A549 (cell line): ENCODE results near the gene APOH. TPM values are rescaled to one million over a fixed set of nuclear protein-coding genes. Genes with fewer than 3 reads are reported as not detected.

Source experiments
- ATAC-seq, 2 experiments: fragments of 200-7000 bp in 1 of 2; fragments of >200 bp in 1 of 2; cut with Nextera tagmentation in 1 of 2; cut with Tn5 transposase in 1 of 2; 3 replicates each; pipeline versions ENCODE4 v1.8.0 to v1.9.1; 2018 to 2020; ENCODE audit warnings: mild to moderate bottlenecking in 1 of 2, moderate library complexity in 1 of 2
- CTCF ChIA-PET: fragments of 300-600 bp; sonication (Branson Sonifier 250); formaldehyde crosslinking; extraction: SDS; loops from one replicate; lab custom pipeline; 2021; ENCODE audit warnings: antibody characterized with exemption, inconsistent platforms; lab: Yijun Ruan, JAX
- POLR2A ChIA-PET: fragments of 350-600 bp; formaldehyde crosslinking; extraction: SDS; loops from one replicate; lab custom pipeline; 2021; ENCODE audit warnings: antibody characterized with exemption, inconsistent platforms; lab: Yijun Ruan, JAX
- DNase-seq, 2 experiments: peaks; one replicate each; pipeline versions ENCODE4 v3.0.0 to v3.0.0-alpha.2; 2011 to 2016; ENCODE audit warnings: low read depth in 1 of 2, low spot score in 1 of 2
- FAIRE-seq: peaks from 2 replicates; lab custom pipeline; 2011; peaks lifted over from hg19 to GRCh38; lab: Jason Lieb, UNC
- H3K27ac ChIP-seq, 2 experiments: fragments of >200 bp; sonication (Bioruptor Twin); formaldehyde crosslinking; 3 replicates each; pipeline ENCODE4 v1.5.1; 2016 to 2017
- H3K4me1 ChIP-seq: fragments of >200 bp; sonication (Bioruptor Twin); formaldehyde crosslinking; 3 replicates; pipeline ENCODE4 v1.6.1; 2016
- H3K4me2 ChIP-seq: fragments of >200 bp; sonication (Bioruptor Twin); formaldehyde crosslinking; 3 replicates; pipeline ENCODE4 v1.6.1; 2016
- H3K4me3 ChIP-seq: fragments of >200 bp; sonication (Bioruptor Twin); formaldehyde crosslinking; 3 replicates; pipeline ENCODE4 v1.5.1; 2016
- H3K9me3 ChIP-seq: fragments of >200 bp; sonication (Bioruptor Twin); formaldehyde crosslinking; 3 replicates; pipeline ENCODE4 v1.6.1; 2016
- ATOH8 ChIP-seq: fragments of 250-450 bp; sonication (Bioruptor Pico); IDR thresholded peaks from 2 replicates; pipeline ENCODE4 v1.5.0; 2020; ENCODE audit warnings: low read depth, mild to moderate bottlenecking, moderate library complexity
- CEBPB ChIP-seq, 2 experiments: fragments of >200 bp in 1 of 2; sonication (Bioruptor Twin) in 1 of 2; formaldehyde crosslinking in 1 of 2; IDR thresholded peaks; 2 replicates each; pipeline ENCODE4 v1.6.1; 2012 to 2016
- CHD2 ChIP-seq: fragments of 150-350 bp; IDR thresholded peaks from 2 replicates; pipeline ENCODE4 v1.6.1; 2014; ENCODE audit warnings: low read length; ENCODE audit not compliant: partially characterized antibody
- CHD4 ChIP-seq: fragments of 200-600 bp; sonication (generic); IDR thresholded peaks from 2 replicates; pipeline ENCODE4 v1.6.1; 2016; ENCODE audit warnings: antibody characterized with exemption, mild to moderate bottlenecking, borderline replicate concordance
- EHMT2 ChIP-seq: fragments of 200-600 bp; sonication (generic); IDR thresholded peaks from 2 replicates; pipeline ENCODE4 v1.6.1; 2016; ENCODE audit warnings: antibody characterized with exemption, low read depth, mild to moderate bottlenecking, moderate library complexity
- EP300 ChIP-seq, 2 experiments: fragments of >200 bp; sonication (Bioruptor Twin); formaldehyde crosslinking; IDR thresholded peaks; 2 replicates in 1 of 2; 3 replicates in 1 of 2; pipeline ENCODE4 v1.6.1; 2016 to 2017
- ESRRA ChIP-seq: fragments of 150-350 bp; IDR thresholded peaks from 2 replicates; pipeline ENCODE4 v1.6.1; 2014; ENCODE audit warnings: mild to moderate bottlenecking, low read length, borderline replicate concordance
- FOSL2 ChIP-seq, 2 experiments: fragments of 450-650 bp in 1 of 2; fragments of >200 bp in 1 of 2; sonication (Bioruptor Twin) in 1 of 2; formaldehyde crosslinking; IDR thresholded peaks; 2 replicates each; pipeline versions ENCODE4 v1.5.0 to v1.6.1; 2016 to 2020; ENCODE audit warnings: mild to moderate bottlenecking in 1 of 2, moderate library complexity in 1 of 2
- GATA3 ChIP-seq: IDR thresholded peaks from 2 replicates; pipeline ENCODE4 v1.6.1; 2012; ENCODE audit warnings: borderline replicate concordance
- HOXA7 ChIP-seq: fragments of 250-450 bp; sonication (Bioruptor Pico); IDR thresholded peaks from 2 replicates; pipeline ENCODE4 v1.5.0; 2020; ENCODE audit warnings: mild to moderate bottlenecking, moderate library complexity
- HOXB13 ChIP-seq: fragments of 250-450 bp; sonication (Bioruptor Pico); IDR thresholded peaks from 2 replicates; pipeline ENCODE4 v1.5.0; 2020; ENCODE audit warnings: low read depth, mild to moderate bottlenecking, moderate library complexity
- JUN ChIP-seq, 2 experiments: fragments of >200 bp; sonication (Bioruptor Twin); formaldehyde crosslinking; IDR thresholded peaks; 2 replicates in 1 of 2; 3 replicates in 1 of 2; pipeline ENCODE4 v1.6.1; 2016 to 2017
- JUNB ChIP-seq: fragments of >200 bp; sonication (Bioruptor Twin); formaldehyde crosslinking; IDR thresholded peaks from 2 replicates; pipeline ENCODE4 v1.6.1; 2016
- KDM1A ChIP-seq: fragments of 200-600 bp; sonication (generic); IDR thresholded peaks from 2 replicates; pipeline ENCODE4 v1.6.1; 2016; ENCODE audit warnings: low read depth, mild to moderate bottlenecking
- MAX ChIP-seq: IDR thresholded peaks from 2 replicates; pipeline ENCODE4 v1.6.1; 2012
- MAZ ChIP-seq: fragments of 150-350 bp; IDR thresholded peaks from 2 replicates; pipeline ENCODE4 v1.6.1; 2014; ENCODE audit warnings: antibody characterized with exemption, low read depth, low read length, borderline replicate concordance
- RARB ChIP-seq: fragments of 250-450 bp; sonication (Bioruptor Pico); IDR thresholded peaks from 2 replicates; pipeline ENCODE4 v1.8.0; 2021; ENCODE audit warnings: mild to moderate bottlenecking, moderate library complexity
- RCOR1 ChIP-seq: fragments of 150-350 bp; IDR thresholded peaks from 2 replicates; pipeline ENCODE4 v1.6.1; 2014; ENCODE audit warnings: antibody characterized with exemption, low read length, low read depth
- RFX5 ChIP-seq: fragments of 450-650 bp; IDR thresholded peaks from 2 replicates; pipeline ENCODE4 v1.7.1; 2014; ENCODE audit warnings: antibody characterized with exemption, mild to moderate bottlenecking, moderate library complexity
- RNF2 ChIP-seq: fragments of 200-600 bp; sonication (generic); IDR thresholded peaks from 2 replicates; pipeline ENCODE4 v1.6.1; 2016; ENCODE audit warnings: low read depth, mild to moderate bottlenecking, antibody characterized with exemption, moderate library complexity, borderline replicate concordance
- TFCP2L1 ChIP-seq: fragments of 250-450 bp; sonication (Bioruptor Pico); IDR thresholded peaks from 2 replicates; pipeline ENCODE4 v1.5.0; 2021; ENCODE audit warnings: mild to moderate bottlenecking
- WGBS: methylation state at CpG from one replicate; pipeline ENCODE4 v1.1.6; 2017; ENCODE audit errors: missing lambda C conversion rate; 5-methylcytosine and 5-hydroxymethylcytosine counted together
- polyA minus RNA-seq: library from RNA; depleted of rRNA, polyadenylated mRNA; stranded (reverse); fragments of >200 nt; gene quantifications from 2 replicates; pipeline ENCODE4 v1.2.3, GENCODE V29; 2011; rRNA and poly(A)+ RNA removed
- polyA plus RNA-seq, 4 experiments: library from polyadenylated mRNA; depleted of rRNA in 3 of 4; stranded (reverse); fragments of >200 nt; fragmentation: RNase III in 1 of 4; extraction: RNeasy Plus Mini Kit Qiagen cat#74134 plus additional on column Dnase treatment in 1 of 4; gene quantifications; 2 replicates in 3 of 4; 3 replicates in 1 of 4; pipeline ENCODE4 v1.2.3, GENCODE V29; 2011 to 2017
- TF ChIP-seq, protein P1 (sequence below): fragments of >200 bp; sonication (Bioruptor Twin); formaldehyde crosslinking; IDR thresholded peaks from 3 replicates; pipeline ENCODE4 v1.6.1; 2016
- TF ChIP-seq, protein P2 (sequence below): IDR thresholded peaks from 2 replicates; pipeline ENCODE4 v1.6.1; 2012
- TF ChIP-seq, protein P3 (sequence below): fragments of >200 bp; sonication (Bioruptor Twin); formaldehyde crosslinking; IDR thresholded peaks from 3 replicates; pipeline ENCODE4 v1.5.1; 2016
- TF ChIP-seq, protein P4 (sequence below): fragments of 150-350 bp; IDR thresholded peaks from 2 replicates; pipeline ENCODE4 v1.6.1; 2014; ENCODE audit warnings: low read depth, mild to moderate bottlenecking, low read length

Gene APOH, protein sequence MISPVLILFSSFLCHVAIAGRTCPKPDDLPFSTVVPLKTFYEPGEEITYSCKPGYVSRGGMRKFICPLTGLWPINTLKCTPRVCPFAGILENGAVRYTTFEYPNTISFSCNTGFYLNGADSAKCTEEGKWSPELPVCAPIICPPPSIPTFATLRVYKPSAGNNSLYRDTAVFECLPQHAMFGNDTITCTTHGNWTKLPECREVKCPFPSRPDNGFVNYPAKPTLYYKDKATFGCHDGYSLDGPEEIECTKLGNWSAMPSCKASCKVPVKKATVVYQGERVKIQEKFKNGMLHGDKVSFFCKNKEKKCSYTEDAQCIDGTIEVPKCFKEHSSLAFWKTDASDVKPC
- polyA plus RNA-seq (2011; rRNA removed) (26.1 and 39.6 TPM in 2 replicates), polyA plus RNA-seq (2017; fragmentation: RNase III; extraction: RNeasy Plus Mini Kit Qiagen cat#74134 plus additional on column Dnase treatment) (5.7 to 6.9 TPM (median 6.9 TPM) in 3 replicates), polyA minus RNA-seq (7.3 and 11.0 TPM in 2 replicates)
- 2.7 and 3.2 TPM in 2 replicates for polyA plus RNA-seq (2012; cell fraction: cytosol; rRNA removed)
- 2.4 and 3.0 TPM in 2 replicates for polyA plus RNA-seq (2012; cell fraction: nucleus; rRNA removed)

- ChIA-PET CTCF (interaction anchor here (0.6 to 2.6 kb wide), 5 partner anchors 7 to 1254 kb away, joined by 3 to 10 read pairs (median 5); no protein-coding TSS in a partner anchor), POLR2A (no interaction called here)
- ATAC-seq (peak; percentile 60 to 83; a peak in 5 of 6 replicates), DNase-seq (peak; percentile 59 to 85), FAIRE-seq (peak; percentile 99)
- peaks cover 43% of the 10 kb centered on the region for H3K4me1 ChIP-seq
- 35% methylated on average over 20 of the region's 20 CpGs for WGBS
- TF ChIP-seq EHMT2 (0 out of 2 replicates have a peak, but pooled peaks have one; percentile 53), JUNB (peak; percentile 81), CHD4 (peak; percentile 95), EP300 (IDR thresholded peaks at IDR 0.05) (peak in 1 of 2 experiments; percentile 27; a peak in 1 of 5 replicates), CEBPB (IDR thresholded peaks at IDR 0.05) (peak; percentile 52 to 59; a peak in 2 of 4 replicates), KDM1A (peak; percentile 61; the same call in 1 of the 2 replicates), FOSL2 (IDR thresholded peaks at IDR 0.05) (peak; percentile 80), FOSL2 (CRISPR knock-in tag; IDR thresholded peaks at IDR 0.05) (peak; percentile 91), JUN (IDR thresholded peaks at IDR 0.05) (peak; percentile 45 to 46; a peak in 2 of 5 replicates), ATOH8 (CRISPR knock-in tag) (no peak), MAZ (no peak), GATA3 (peak; percentile 42; the same call in 1 of the 2 replicates), RNF2 (no peak), MAX (peak; percentile 68; the same call in 1 of the 2 replicates)
- no peak within 1 kb of the TSS for H3K4me3 ChIP-seq
- H3K4me2 ChIP-seq = peak within 1 kb of the TSS; percentile 61
- no peaks in the 10 kb centered on the region for H3K9me3 ChIP-seq
- peak within 1 kb of the TSS; percentile 72 to 86 for H3K27ac ChIP-seq
Observed at GRCh38 chr17:66228887-66229782, at the start of gene APOH. Gene APOH (minus strand): TSS chr17:66229415. CDS start chr17:66229379, 36 bp downstream.

GRCh38 chr17:66277191-66277590 is 48.0 kb upstream of the APOH start:
- POLR2A ChIA-PET = interaction anchor here (1.1 kb wide), 1 partner anchor 26 kb away, joined by 3 read pairs; no protein-coding TSS in a partner anchor
- WGBS = 89% methylated on average over 2 of the region's 2 CpGs
- peak overlapping the region; percentile 91 to 92 for H3K27ac ChIP-seq
- no peak for FAIRE-seq
- CTCF ChIA-PET = interaction anchor here (0.7 to 5.2 kb wide), 9 partner anchors 11 to 410 kb away, joined by 3 to 31 read pairs (median 4); partner anchors contain the start of gene PRKCA
- H3K4me1 ChIP-seq = peaks cover 60% of the 10 kb centered on the region
- no peak overlapping the region for H3K4me3 ChIP-seq
- peak overlapping the region; percentile 78; the same call in 2 of the 3 replicates for H3K4me2 ChIP-seq
- H3K9me3 ChIP-seq = no peaks in the 10 kb centered on the region
- no peak for DNase-seq
- no peak for ATAC-seq
- TF ChIP-seq, protein P1, sequence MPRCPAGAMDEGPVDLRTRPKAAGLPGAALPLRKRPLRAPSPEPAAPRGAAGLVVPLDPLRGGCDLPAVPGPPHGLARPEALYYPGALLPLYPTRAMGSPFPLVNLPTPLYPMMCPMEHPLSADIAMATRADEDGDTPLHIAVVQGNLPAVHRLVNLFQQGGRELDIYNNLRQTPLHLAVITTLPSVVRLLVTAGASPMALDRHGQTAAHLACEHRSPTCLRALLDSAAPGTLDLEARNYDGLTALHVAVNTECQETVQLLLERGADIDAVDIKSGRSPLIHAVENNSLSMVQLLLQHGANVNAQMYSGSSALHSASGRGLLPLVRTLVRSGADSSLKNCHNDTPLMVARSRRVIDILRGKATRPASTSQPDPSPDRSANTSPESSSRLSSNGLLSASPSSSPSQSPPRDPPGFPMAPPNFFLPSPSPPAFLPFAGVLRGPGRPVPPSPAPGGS = no peak
- no peak for TF ChIP-seq RARB (CRISPR knock-in tag)
- no peak for TF ChIP-seq MAZ
- TF ChIP-seq, protein P2, sequence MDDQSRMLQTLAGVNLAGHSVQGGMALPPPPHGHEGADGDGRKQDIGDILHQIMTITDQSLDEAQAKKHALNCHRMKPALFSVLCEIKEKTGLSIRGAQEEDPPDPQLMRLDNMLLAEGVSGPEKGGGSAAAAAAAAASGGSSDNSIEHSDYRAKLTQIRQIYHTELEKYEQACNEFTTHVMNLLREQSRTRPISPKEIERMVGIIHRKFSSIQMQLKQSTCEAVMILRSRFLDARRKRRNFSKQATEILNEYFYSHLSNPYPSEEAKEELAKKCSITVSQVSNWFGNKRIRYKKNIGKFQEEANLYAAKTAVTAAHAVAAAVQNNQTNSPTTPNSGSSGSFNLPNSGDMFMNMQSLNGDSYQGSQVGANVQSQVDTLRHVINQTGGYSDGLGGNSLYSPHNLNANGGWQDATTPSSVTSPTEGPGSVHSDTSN = no peak
- TF ChIP-seq MAX = no peak
- no peak for TF ChIP-seq TFCP2L1 (CRISPR knock-in tag)
- no peak for TF ChIP-seq RFX5
- TF ChIP-seq, protein P3, sequence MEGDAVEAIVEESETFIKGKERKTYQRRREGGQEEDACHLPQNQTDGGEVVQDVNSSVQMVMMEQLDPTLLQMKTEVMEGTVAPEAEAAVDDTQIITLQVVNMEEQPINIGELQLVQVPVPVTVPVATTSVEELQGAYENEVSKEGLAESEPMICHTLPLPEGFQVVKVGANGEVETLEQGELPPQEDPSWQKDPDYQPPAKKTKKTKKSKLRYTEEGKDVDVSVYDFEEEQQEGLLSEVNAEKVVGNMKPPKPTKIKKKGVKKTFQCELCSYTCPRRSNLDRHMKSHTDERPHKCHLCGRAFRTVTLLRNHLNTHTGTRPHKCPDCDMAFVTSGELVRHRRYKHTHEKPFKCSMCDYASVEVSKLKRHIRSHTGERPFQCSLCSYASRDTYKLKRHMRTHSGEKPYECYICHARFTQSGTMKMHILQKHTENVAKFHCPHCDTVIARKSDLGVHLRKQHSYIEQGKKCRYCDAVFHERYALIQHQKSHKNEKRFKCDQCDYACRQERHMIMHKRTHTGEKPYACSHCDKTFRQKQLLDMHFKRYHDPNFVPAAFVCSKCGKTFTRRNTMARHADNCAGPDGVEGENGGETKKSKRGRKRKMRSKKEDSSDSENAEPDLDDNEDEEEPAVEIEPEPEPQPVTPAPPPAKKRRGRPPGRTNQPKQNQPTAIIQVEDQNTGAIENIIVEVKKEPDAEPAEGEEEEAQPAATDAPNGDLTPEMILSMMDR = no peak
- TF ChIP-seq RCOR1 = no peak
- no peak for TF ChIP-seq ESRRA
- no peak for TF ChIP-seq HOXB13 (CRISPR knock-in tag)
- no peak for TF ChIP-seq CHD2
- TF ChIP-seq HOXA7 = no peak
- TF ChIP-seq, protein P4, sequence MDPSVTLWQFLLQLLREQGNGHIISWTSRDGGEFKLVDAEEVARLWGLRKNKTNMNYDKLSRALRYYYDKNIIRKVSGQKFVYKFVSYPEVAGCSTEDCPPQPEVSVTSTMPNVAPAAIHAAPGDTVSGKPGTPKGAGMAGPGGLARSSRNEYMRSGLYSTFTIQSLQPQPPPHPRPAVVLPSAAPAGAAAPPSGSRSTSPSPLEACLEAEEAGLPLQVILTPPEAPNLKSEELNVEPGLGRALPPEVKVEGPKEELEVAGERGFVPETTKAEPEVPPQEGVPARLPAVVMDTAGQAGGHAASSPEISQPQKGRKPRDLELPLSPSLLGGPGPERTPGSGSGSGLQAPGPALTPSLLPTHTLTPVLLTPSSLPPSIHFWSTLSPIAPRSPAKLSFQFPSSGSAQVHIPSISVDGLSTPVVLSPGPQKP = no peak
